Choroid plexus epithelial cell (primary cell): Measurements from ENCODE around the gene CNGA1.
A peak's percentile ranks its signal among the peaks of the same experiment; 100 is the strongest.

ENCODE experiments used
- DNase-seq: peaks from one replicate; pipeline ENCODE4 v3.0.0-alpha.2; 2010; ENCODE audit warnings: low read depth
- H3K4me3 ChIP-seq: 2 replicates; pipeline ENCODE4 v1.5.1; 2011; ENCODE audit warnings: low read depth, mild to moderate bottlenecking, control low read depth, low read length, moderate library complexity
- CTCF ChIP-seq: conservative IDR thresholded peaks from 2 replicates; pipeline ENCODE4 v1.5.1; 2011; ENCODE audit warnings: low read depth, mild to moderate bottlenecking, control low read depth, inconsistent platforms, low read length, moderate library complexity

Gene CNGA1

GRCh38 chr4:48022192-48022799, 5.8 kb upstream of the CNGA1 start:
- H3K4me3 ChIP-seq, result no peak overlapping the region
- TF ChIP-seq CTCF, result no peak
- DNase-seq, result peak; percentile 30

- DNase-seq, result no peak
- TF ChIP-seq CTCF, result no peak
- H3K4me3 ChIP-seq, result no peak overlapping the region
Observed at GRCh38 chr4:48021100-48021499, 4.6 kb upstream of the CNGA1 start.

GRCh38 chr4:48018112-48018511, 1.6 kb upstream of the CNGA1 start:
- no peak for TF ChIP-seq CTCF

GRCh38 chr4:48017108-48017571, 659 bp upstream of the CNGA1 start:
- H3K4me3 ChIP-seq, result peak overlapping the region; percentile 78
- no peak for TF ChIP-seq CTCF
- DNase-seq, result peak; percentile 51

More at GRCh38 chr4:48018112-48018511, 1.6 kb upstream of the CNGA1 start:
- no peak overlapping the region for H3K4me3 ChIP-seq
- no peak for DNase-seq

- DNase-seq, result no peak
- TF ChIP-seq CTCF, result no peak
- H3K4me3 ChIP-seq, result no peak overlapping the region
Observed at GRCh38 chr4:48015678-48016077, 803 bp downstream of the CNGA1 start.

GRCh38 chr4:48015216-48015615, 1.3 kb downstream of the CNGA1 start:
- H3K4me3 ChIP-seq, result no peak overlapping the region
- TF ChIP-seq CTCF, result no peak
- no peak for DNase-seq

- peak; percentile 13 for DNase-seq
- no peak for TF ChIP-seq CTCF
- no peak overlapping the region for H3K4me3 ChIP-seq
Observed at GRCh38 chr4:48012824-48013223, 3.7 kb downstream of the CNGA1 start.
